ENCODE data around the gene HOXD4. TPM values are rescaled to one million over a fixed set of nuclear protein-coding genes. Genes with fewer than 3 reads are reported as not detected.

Gene HOXD4
- polyA plus RNA-seq, 1 donor from 2014 or later: not detected

GRCh38 chr2:176165370-176166050 is 14.2 kb downstream of the HOXD4 start:
- no peak overlapping the region for H3K4me2 ChIP-seq (ENCODE audit: low read length)
- peaks cover 100% of the 10 kb centered on the region for H3K27me3 ChIP-seq (ENCODE audit: insufficient read depth, low read depth, low read length)
- TF ChIP-seq POLR2AphosphoS5 (IDR thresholded peaks at IDR 0.05) (no peak), TAF1 (IDR thresholded peaks at IDR 0.05; ENCODE audit: low read depth) (no peak), EZH2 (IDR thresholded peaks at IDR 0.05; ENCODE audit: borderline replicate concordance, insufficient read depth, low read length, poor library complexity, severe bottlenecking) (peak; percentile 21), CTCF (IDR thresholded peaks at IDR 0.05; ENCODE audit: poor library complexity, severe bottlenecking) (no peak), RAD21 (conservative IDR thresholded peaks at IDR 0.05) (no peak), REST (IDR thresholded peaks at IDR 0.05; ENCODE audit: borderline replicate concordance) (no peak)
- H4K20me1 ChIP-seq (ENCODE audit: insufficient read depth): no peaks in the 10 kb centered on the region
- no peaks in the 10 kb centered on the region for H3K9me2 ChIP-seq (ENCODE audit: insufficient read depth, low read length)
- H3K79me2 ChIP-seq (replicated peaks; ENCODE audit: insufficient read depth, low read length): no peaks in the 10 kb centered on the region
- no peaks in the 10 kb centered on the region for H3K36me3 ChIP-seq (ENCODE audit: insufficient read depth, low read length)
- peaks cover 23% of the 10 kb centered on the region for H3K9me3 ChIP-seq (ENCODE audit: low read length)
- no peak overlapping the region for H3K9ac ChIP-seq (ENCODE audit: low read length)
- H2AFZ ChIP-seq (ENCODE audit: low read depth, low read length): no peak overlapping the region
- no peaks in the 10 kb centered on the region for H3F3A ChIP-seq (ENCODE audit: insufficient read depth, low read length, poor library complexity, severe bottlenecking)
- peak overlapping the region; percentile 44 for H3K4me3 ChIP-seq (ENCODE audit: low read length)
- H3K27ac ChIP-seq (ENCODE audit: low read length): no peak overlapping the region

- Histone ChIP-seq H3K79me2 (replicated peaks; ENCODE audit: insufficient read depth, low read length) (no peaks in the 10 kb centered on the region), H3K4me2 (ENCODE audit: low read length) (no peak overlapping the region), H3K4me3 (ENCODE audit: low read length) (no peak overlapping the region), H4K20me1 (ENCODE audit: insufficient read depth) (no peaks in the 10 kb centered on the region), H2AFZ (ENCODE audit: low read depth, low read length) (no peak overlapping the region), H3F3A (ENCODE audit: insufficient read depth, low read length, poor library complexity, severe bottlenecking) (no peaks in the 10 kb centered on the region), H3K27me3 (ENCODE audit: insufficient read depth, low read depth, low read length) (peaks cover 100% of the 10 kb centered on the region), H3K9ac (ENCODE audit: low read length) (no peak overlapping the region), H3K36me3 (ENCODE audit: insufficient read depth, low read length) (no peaks in the 10 kb centered on the region), H3K27ac (ENCODE audit: low read length) (no peak overlapping the region), H3K9me2 (ENCODE audit: insufficient read depth, low read length) (no peaks in the 10 kb centered on the region), H3K9me3 (ENCODE audit: low read length) (peaks cover 18% of the 10 kb centered on the region)
- TF ChIP-seq MXI1 (conservative IDR thresholded peaks at IDR 0.05; ENCODE audit: poor library complexity, severe bottlenecking): no peak
Measured at GRCh38 chr2:176166272-176166671, 14.9 kb downstream of the HOXD4 start.

- H3K9me2 ChIP-seq (ENCODE audit: insufficient read depth, low read length): no peaks in the 10 kb centered on the region
- H3K27ac ChIP-seq (ENCODE audit: low read length): no peak overlapping the region
- H3K36me3 ChIP-seq (ENCODE audit: insufficient read depth, low read length): no peaks in the 10 kb centered on the region
- H3F3A ChIP-seq (ENCODE audit: insufficient read depth, low read length, poor library complexity, severe bottlenecking): no peaks in the 10 kb centered on the region
- TF ChIP-seq TAF1 (IDR thresholded peaks at IDR 0.05; ENCODE audit: low read depth) (no peak), CTCF (IDR thresholded peaks at IDR 0.05; ENCODE audit: poor library complexity, severe bottlenecking) (no peak), EZH2 (IDR thresholded peaks at IDR 0.05; ENCODE audit: borderline replicate concordance, insufficient read depth, low read length, poor library complexity, severe bottlenecking) (no peak), MXI1 (conservative IDR thresholded peaks at IDR 0.05; ENCODE audit: poor library complexity, severe bottlenecking) (no peak), EP300 (conservative IDR thresholded peaks at IDR 0.05; ENCODE audit: poor library complexity, severe bottlenecking) (no peak), REST (IDR thresholded peaks at IDR 0.05; ENCODE audit: borderline replicate concordance) (no peak), RAD21 (conservative IDR thresholded peaks at IDR 0.05) (no peak), POLR2AphosphoS5 (IDR thresholded peaks at IDR 0.05) (no peak), SMC3 (conservative IDR thresholded peaks at IDR 0.05; ENCODE audit: poor library complexity) (no peak)
- no peak overlapping the region for H2AFZ ChIP-seq (ENCODE audit: low read depth, low read length)
- peaks cover 7% of the 10 kb centered on the region for H3K9me3 ChIP-seq (ENCODE audit: low read length)
- no peak overlapping the region for H3K4me2 ChIP-seq (ENCODE audit: low read length)
- no peak overlapping the region for H3K4me3 ChIP-seq (ENCODE audit: low read length)
- no peaks in the 10 kb centered on the region for H3K79me2 ChIP-seq (replicated peaks; ENCODE audit: insufficient read depth, low read length)
- no peak overlapping the region for H3K9ac ChIP-seq (ENCODE audit: low read length)
- no peaks in the 10 kb centered on the region for H4K20me1 ChIP-seq (ENCODE audit: insufficient read depth)
- H3K27me3 ChIP-seq (ENCODE audit: insufficient read depth, low read depth, low read length): peaks cover 100% of the 10 kb centered on the region
Measured at GRCh38 chr2:176167398-176167797, 16.0 kb downstream of the HOXD4 start.
